ENCODE data around the gene NTN1.

The NTN1 gene

DNA sequence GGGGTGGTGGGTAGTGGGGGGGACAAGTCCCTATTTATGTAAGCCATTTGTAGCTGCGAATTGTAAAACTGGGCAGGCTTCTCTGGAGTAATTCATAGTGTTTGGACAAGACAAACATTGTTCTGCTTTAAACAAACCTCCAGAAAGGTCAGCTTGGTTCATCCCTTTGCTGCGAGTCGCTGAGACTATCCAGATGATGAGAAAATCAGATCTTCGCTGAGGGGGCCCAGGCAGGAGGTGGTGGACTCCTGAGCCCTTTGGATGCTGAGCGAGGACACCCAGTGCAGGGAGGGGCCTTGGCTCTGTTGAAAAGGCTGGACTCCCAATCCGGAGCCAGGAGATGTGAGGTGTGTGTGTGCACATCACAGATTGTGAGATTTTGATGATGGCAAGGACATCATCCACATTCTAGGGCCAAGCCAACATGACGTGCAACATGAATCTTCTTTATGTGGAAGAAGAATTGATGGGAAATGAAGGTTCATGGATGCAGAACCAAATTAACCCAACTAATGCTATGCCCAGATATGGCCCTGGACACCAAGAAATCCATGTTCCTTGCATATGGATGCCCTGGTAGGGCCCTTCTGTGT, 15.0 kb upstream of the NTN1 start:
- no peak for DNase-seq (ENCODE audit: low read depth in 3 of 3)

GRCh38 chr17:9007052-9007714, 14.1 kb upstream of the NTN1 start:
- no peak for DNase-seq (ENCODE audit: low read depth in 3 of 3)

- no peak for DNase-seq (ENCODE audit: low read depth in 3 of 3)
These were observed 12.2 kb upstream of the NTN1 start for GRCh38 chr17:9009096-9009495.

GRCh38 chr17:9009737-9010136, 11.6 kb upstream of the NTN1 start:
- DNase-seq (ENCODE audit: low read depth in 3 of 3), result no peak

GRCh38 chr17:9011001-9011400, 10.3 kb upstream of the NTN1 start:
- no peak for DNase-seq (ENCODE audit: low read depth in 3 of 3)

GRCh38 chr17:9016941-9017552, 4.3 kb upstream of the NTN1 start:
- no peak for DNase-seq (ENCODE audit: low read depth in 3 of 3)

GRCh38 chr17:9018726-9019125, 2.6 kb upstream of the NTN1 start:
- no peak for DNase-seq (ENCODE audit: low read depth in 3 of 3)

GRCh38 chr17:9020096-9020823, 1.1 kb upstream of the NTN1 start:
- no peak for DNase-seq (ENCODE audit: low read depth in 3 of 3)

DNA sequence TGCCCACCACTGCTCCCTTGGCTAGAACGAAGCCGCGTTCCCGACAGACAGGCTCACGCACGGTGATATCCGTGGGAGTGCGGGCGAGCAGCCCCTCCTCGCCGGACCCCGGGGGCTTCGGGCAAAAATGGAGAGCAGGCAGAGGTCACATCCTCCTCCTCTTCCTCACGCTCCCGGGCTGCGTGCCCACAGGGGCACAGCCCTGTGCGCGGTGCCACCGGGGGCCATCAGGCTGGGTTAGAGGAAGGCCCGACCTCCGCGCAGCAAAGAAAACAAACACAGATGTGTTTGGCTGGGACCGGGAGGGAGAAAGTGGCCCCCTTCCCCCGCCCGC, 519 bp upstream of the NTN1 start:
- DNase-seq (ENCODE audit: low read depth in 3 of 3), result no peak

DNA sequence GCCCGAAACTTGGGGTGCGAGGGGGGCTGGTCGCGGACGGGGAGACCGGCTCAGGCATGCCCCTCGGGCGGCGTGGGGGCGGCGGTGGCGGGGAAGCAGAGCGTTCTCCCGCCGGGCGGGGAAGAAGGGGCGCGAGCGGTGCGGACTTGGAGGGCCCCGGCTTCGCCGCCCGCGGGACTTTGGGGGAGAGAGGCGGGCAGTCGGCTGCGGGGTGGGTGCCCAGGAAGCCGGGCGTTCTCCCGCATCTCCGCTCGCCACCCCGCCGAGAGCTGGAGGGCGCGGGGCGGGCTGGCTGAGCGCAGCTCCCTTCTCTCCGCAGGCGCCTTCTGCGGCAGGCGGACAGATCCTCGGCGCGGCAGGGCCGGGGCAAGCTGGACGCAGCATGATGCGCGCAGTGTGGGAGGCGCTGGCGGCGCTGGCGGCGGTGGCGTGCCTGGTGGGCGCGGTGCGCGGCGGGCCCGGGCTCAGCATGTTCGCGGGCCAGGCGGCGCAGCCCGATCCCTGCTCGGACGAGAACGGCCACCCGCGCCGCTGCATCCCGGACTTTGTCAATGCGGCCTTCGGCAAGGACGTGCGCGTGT, 772 bp downstream of the NTN1 start:
- no peak for DNase-seq (ENCODE audit: low read depth in 3 of 3)

DNA sequence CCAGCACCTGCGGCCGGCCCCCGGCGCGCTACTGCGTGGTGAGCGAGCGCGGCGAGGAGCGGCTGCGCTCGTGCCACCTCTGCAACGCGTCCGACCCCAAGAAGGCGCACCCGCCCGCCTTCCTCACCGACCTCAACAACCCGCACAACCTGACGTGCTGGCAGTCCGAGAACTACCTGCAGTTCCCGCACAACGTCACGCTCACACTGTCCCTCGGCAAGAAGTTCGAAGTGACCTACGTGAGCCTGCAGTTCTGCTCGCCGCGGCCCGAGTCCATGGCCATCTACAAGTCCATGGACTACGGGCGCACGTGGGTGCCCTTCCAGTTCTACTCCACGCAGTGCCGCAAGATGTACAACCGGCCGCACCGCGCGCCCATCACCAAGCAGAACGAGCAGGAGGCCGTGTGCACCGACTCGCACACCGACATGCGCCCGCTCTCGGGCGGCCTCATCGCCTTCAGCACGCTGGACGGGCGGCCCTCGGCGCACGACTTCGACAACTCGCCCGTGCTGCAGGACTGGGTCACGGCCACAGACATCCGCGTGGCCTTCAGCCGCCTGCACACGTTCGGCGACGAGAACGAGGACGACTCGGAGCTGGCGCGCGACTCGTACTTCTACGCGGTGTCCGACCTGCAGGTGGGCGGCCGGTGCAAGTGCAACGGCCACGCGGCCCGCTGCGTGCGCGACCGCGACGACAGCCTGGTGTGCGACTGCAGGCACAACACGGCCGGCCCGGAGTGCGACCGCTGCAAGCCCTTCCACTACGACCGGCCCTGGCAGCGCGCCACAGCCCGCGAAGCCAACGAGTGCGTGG, 1.5 kb downstream of the NTN1 start:
- DNase-seq (ENCODE audit: low read depth in 3 of 3), result no peak

DNA sequence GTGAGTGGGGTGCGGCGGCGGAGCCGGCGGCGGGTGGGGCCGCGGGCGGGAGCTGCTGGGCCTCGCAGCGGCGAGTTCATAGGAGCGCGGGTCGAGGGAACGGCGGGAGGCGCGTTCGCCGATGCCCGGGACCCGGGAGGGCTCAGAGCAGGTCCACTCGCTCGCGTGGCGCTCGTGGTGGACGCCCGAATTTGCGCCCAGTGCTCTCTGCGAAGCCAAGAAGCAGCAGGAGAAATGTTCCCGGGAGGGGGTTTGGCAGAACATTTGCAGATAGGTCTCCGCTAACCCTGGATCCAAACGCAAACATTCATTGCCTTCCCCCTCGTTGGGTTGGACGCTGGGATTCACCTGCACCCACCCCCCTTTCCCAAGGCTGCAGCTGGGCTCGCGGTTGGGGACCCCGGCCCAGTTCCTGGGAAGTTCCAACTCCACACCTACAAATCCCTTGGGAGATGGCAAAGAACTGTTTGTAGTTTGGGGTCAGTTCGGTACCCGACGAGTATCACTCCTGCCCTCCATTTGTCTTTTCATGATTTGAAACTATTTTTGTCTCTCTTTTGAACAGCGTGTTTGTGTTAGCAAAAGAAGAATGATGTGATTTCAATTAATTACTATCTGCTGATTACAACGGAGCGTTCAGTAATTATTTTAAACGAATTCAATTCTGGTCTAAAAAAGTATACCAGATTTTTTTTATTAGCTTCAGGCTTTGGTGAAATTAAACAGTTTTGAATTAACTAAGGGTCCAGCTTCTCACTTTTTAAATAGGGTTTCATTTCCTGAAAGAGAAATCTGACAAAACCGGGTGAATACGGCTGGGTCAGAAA, 2.3 kb downstream of the NTN1 start:
- DNase-seq (ENCODE audit: low read depth in 3 of 3), result no peak

- DNase-seq (ENCODE audit: low read depth in 3 of 3), result no peak
These were observed 3.2 kb downstream of the NTN1 start for GRCh38 chr17:9024497-9024896.

GRCh38 chr17:9026741-9027140, 5.4 kb downstream of the NTN1 start:
- no peak for DNase-seq (ENCODE audit: low read depth in 3 of 3)

- DNase-seq (ENCODE audit: low read depth in 3 of 3), result no peak
These were observed 7.1 kb downstream of the NTN1 start for GRCh38 chr17:9028202-9028987.

DNA sequence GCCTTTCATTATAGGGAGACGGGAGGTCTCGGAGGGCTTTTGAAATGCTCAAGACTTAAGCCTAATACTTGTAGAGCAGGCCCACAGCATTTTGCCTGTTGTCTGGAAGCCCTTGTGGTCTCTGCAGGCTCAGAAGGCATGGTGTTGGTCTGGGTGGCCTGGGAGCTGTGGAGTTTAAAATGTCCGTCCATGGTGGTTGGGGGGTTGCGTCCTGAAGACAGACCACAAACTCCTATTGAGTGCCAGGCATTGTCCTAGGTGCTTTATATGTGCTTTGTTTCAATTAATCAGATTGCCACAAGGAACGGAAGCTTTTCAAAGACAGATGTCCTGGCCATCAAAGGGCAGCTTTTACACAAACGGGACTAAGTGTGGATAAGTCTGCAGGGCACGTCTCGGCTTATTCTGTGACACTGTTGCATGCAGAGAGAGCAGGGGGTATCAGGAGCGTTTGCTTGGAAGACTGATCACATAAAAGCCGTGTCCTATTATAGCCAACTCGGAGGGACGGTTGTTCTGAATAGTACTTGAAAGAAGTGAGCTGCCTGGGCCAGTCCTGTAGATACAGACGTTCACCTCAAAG, 7.8 kb downstream of the NTN1 start:
- no peak for DNase-seq (ENCODE audit: low read depth in 3 of 3)

DNA sequence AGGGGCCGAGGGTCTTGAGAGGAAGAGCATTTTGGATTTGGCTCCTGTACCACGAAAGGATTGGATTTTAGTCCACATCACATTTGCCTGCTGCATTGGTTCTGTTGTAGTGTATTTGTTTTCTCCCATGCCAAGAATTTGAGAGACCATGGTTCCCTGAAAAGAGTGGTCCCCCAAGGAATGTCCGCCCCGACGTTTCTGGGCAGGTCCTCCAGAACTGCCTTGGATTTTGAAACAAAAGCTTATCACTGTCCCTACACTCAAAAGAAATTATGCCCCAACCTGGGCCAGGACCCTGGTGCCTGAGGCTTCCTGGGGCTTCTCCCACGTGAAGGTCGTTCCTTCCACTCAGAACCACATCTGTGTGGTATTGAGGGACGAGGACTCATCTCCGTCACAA, 10.8 kb downstream of the NTN1 start:
- DNase-seq (ENCODE audit: low read depth in 3 of 3), result no peak

GRCh38 chr17:9032583-9032982, 11.3 kb downstream of the NTN1 start:
- no peak for DNase-seq (ENCODE audit: low read depth in 3 of 3)

GRCh38 chr17:9035249-9035648, 13.9 kb downstream of the NTN1 start:
- DNase-seq (ENCODE audit: low read depth in 3 of 3), result no peak

DNA sequence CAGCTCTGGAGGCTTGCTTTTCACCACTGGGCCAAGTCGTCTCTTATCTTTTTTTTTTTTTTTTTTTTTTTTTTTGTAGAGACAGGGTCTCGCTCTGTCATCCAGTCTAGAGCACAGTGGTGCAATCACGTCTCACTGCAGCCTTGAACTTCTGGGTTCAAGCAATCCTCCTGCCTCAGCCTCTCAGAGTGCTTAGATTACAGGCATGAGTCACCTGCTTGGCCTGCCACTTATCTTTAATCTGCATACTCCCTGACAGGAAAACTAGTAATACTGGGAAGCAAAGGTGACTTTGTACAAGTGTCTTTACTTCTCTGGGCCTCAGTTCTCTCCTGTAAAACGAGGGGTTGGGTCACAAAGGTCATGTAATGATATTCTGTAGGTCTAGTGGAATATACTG, 15.0 kb downstream of the NTN1 start:
- no peak for DNase-seq (ENCODE audit: low read depth in 3 of 3)

Measured in stimulated activated CD4-positive, alpha-beta T cell treated with anti-CD3 and anti-CD28 coated beads, TNF-alpha, amount 100 ng/mL, for 24 hours (primary cell).